HepG2 (cell line): ENCODE data around the gene ALG14. TPM values are rescaled to one million over a fixed set of nuclear protein-coding genes. Genes with fewer than 3 reads are reported as not detected.

Experiments used
- ATAC-seq: fragments of 200-7000 bp; cut with Tn5 transposase; 3 replicates; pipeline ENCODE4 v1.9.1; 2020; ENCODE audit warnings: mild to moderate bottlenecking, moderate library complexity
- BruUV-seq: library from RNA; stranded (reverse); fragments of 400-500 nt; replicated peaks from 2 replicates; lab custom pipeline; 2021; lab: Mats Ljungman, UMichigan
- CTCF ChIA-PET: fragments of 300-600 bp; formaldehyde crosslinking; extraction: SDS; loops from one replicate; lab custom pipeline; 2021; ENCODE audit warnings: low total read pairs, inconsistent platforms, low intra/inter-chr PET ratio; lab: Yijun Ruan, JAX
- POLR2A ChIA-PET: fragments of 350-600 bp; sonication (Branson Sonifier 250); formaldehyde crosslinking; loops from one replicate; lab custom pipeline; 2020; ENCODE audit warnings: antibody characterized with exemption, inconsistent platforms; lab: Yijun Ruan, JAX
- DNase-seq: peaks from one replicate; pipeline ENCODE4 v3.0.0-alpha.2; 2015; ENCODE audit warnings: low spot score
- FAIRE-seq: peaks from 3 replicates; lab custom pipeline; 2011; peaks lifted over from hg19 to GRCh38; lab: Jason Lieb, UNC
- H2AFZ ChIP-seq: one replicate; pipeline ENCODE4 v1.6.1; 2011; ENCODE audit warnings: low read length, inconsistent platforms
- H3K27ac ChIP-seq: fragments of 300-600 bp; 3 replicates; pipeline ENCODE4 v1.8.0; 2011; ENCODE audit warnings: mixed run types, mild to moderate bottlenecking, mixed read lengths, low read length, inconsistent platforms; ENCODE audit not compliant: insufficient read depth; ENCODE audit errors: extremely low read length
- H3K27me3 ChIP-seq, 2 experiments: fragments of 200-600 bp in 1 of 2; 2 replicates in 1 of 2; 3 replicates in 1 of 2; pipeline versions ENCODE4 v1.6.0 to v1.8.0; 2011; ENCODE audit warnings: low read length in 2 of 2, mild to moderate bottlenecking in 2 of 2, moderate library complexity in 2 of 2, inconsistent platforms in 1 of 2; ENCODE audit not compliant: insufficient read depth in 2 of 2, control insufficient read depth in 1 of 2
- H3K36me3 ChIP-seq, 2 experiments: fragments of 200-600 bp in 1 of 2; replicated peaks in 1 of 2; 2 replicates in 1 of 2; 3 replicates in 1 of 2; pipeline versions ENCODE4 v1.5.1 to v1.8.0; 2011; ENCODE audit warnings: low read length in 2 of 2, inconsistent platforms in 1 of 2; ENCODE audit not compliant: insufficient read depth in 2 of 2, control insufficient read depth in 1 of 2
- H3K4me1 ChIP-seq: 2 replicates; pipeline ENCODE4 v1.5.1; 2012; ENCODE audit warnings: low read length, inconsistent platforms; ENCODE audit not compliant: insufficient read depth
- H3K4me2 ChIP-seq: 2 replicates; pipeline ENCODE4 v1.6.0; 2011; ENCODE audit warnings: low read depth, low read length, inconsistent platforms
- H3K4me3 ChIP-seq, 3 experiments: fragments of 200-600 bp in 1 of 3; sonication (generic), shearing (Covaris generic) in 1 of 3; replicated peaks in 1 of 3; 2 replicates each; pipeline ENCODE4 v1.5.1; 2011 to 2016; ENCODE audit warnings: low read length in 3 of 3, inconsistent platforms in 2 of 3, low read depth in 2 of 3, mild to moderate bottlenecking in 2 of 3, control low read depth in 1 of 3, mixed read lengths in 1 of 3; ENCODE audit not compliant: insufficient read depth in 1 of 3
- H3K79me2 ChIP-seq: one replicate; pipeline ENCODE4 v1.6.1; 2011; ENCODE audit warnings: low read length, inconsistent platforms; ENCODE audit not compliant: insufficient read depth
- H3K9ac ChIP-seq: 2 replicates; pipeline ENCODE4 v1.6.0; 2011; ENCODE audit warnings: mild to moderate bottlenecking, low read depth, low read length, inconsistent platforms; ENCODE audit not compliant: insufficient read depth
- H3K9me3 ChIP-seq: 2 replicates; pipeline ENCODE4 v1.5.1; 2012; ENCODE audit warnings: mild to moderate bottlenecking, low read length
- H4K20me1 ChIP-seq: 2 replicates; pipeline ENCODE4 v1.6.0; 2011; ENCODE audit warnings: inconsistent platforms, mild to moderate bottlenecking, low read length, moderate library complexity; ENCODE audit not compliant: insufficient read depth
- BCL6 ChIP-seq: IDR thresholded peaks from 2 replicates; pipeline ENCODE4 v1.6.1; 2016; ENCODE audit warnings: missing genetic modification reagents, missing compliant biosample characterization
- CEBPG ChIP-seq: IDR thresholded peaks from 2 replicates; pipeline ENCODE4 v1.6.1; 2016
- CENPX ChIP-seq: sonication (generic); formaldehyde crosslinking; IDR thresholded peaks from 2 replicates; pipeline ENCODE4 v1.9.0; 2021; ENCODE audit warnings: mild to moderate bottlenecking, missing genetic modification reagents, moderate library complexity
- CHCHD3 ChIP-seq: sonication (generic); formaldehyde crosslinking; IDR thresholded peaks from 2 replicates; pipeline ENCODE4 v1.8.0; 2022; ENCODE audit warnings: mild to moderate bottlenecking, missing genetic modification reagents, moderate library complexity
- FOXA3 ChIP-seq: IDR thresholded peaks from 2 replicates; pipeline ENCODE4 v1.6.1; 2016; ENCODE audit warnings: missing genetic modification reagents, missing compliant biosample characterization
- FOXK1 ChIP-seq: sonication (generic); formaldehyde crosslinking; IDR thresholded peaks from 2 replicates; pipeline ENCODE4 v1.4.0; 2020; ENCODE audit warnings: low read depth, missing genetic modification reagents, borderline replicate concordance
- FOXP1 ChIP-seq, 2 experiments: fragments of 450-650 bp in 1 of 2; IDR thresholded peaks; 2 replicates each; pipeline ENCODE4 v1.6.1; 2017 to 2018; ENCODE audit warnings: antibody characterized with exemption in 1 of 2
- GATAD2A ChIP-seq: IDR thresholded peaks from 2 replicates; pipeline ENCODE4 v1.6.1; 2016
- IKZF1 ChIP-seq: fragments of 450-650 bp; IDR thresholded peaks from 2 replicates; pipeline ENCODE4 v1.7.1; 2016
- KLF16 ChIP-seq, 2 experiments: sonication (generic) in 1 of 2; formaldehyde crosslinking in 1 of 2; IDR thresholded peaks; 2 replicates each; pipeline versions ENCODE4 v1.6.1 to v1.8.0; 2016 to 2023; ENCODE audit warnings: missing genetic modification reagents in 2 of 2, missing compliant biosample characterization in 1 of 2
- KLF6 ChIP-seq: IDR thresholded peaks from 2 replicates; pipeline ENCODE4 v1.8.0; 2016; ENCODE audit warnings: missing biosample characterization, missing genetic modification reagents
- SMAD3 ChIP-seq: sonication (generic); formaldehyde crosslinking; IDR thresholded peaks from 2 replicates; pipeline ENCODE4 v1.4.0; 2020; ENCODE audit warnings: missing genetic modification reagents
- THAP11 ChIP-seq: IDR thresholded peaks from 2 replicates; pipeline ENCODE4 v1.6.1; 2016; ENCODE audit warnings: missing biosample characterization, missing genetic modification reagents
- ZNF883 ChIP-seq: sonication (generic); formaldehyde crosslinking; IDR thresholded peaks from 2 replicates; pipeline ENCODE4 v1.5.1; 2020; ENCODE audit warnings: mild to moderate bottlenecking, missing genetic modification reagents; ENCODE audit errors: not compliant biosample characterization
- WGBS: methylation state at CpG from one replicate; pipeline ENCODE4 v1.1.6; 2017; ENCODE audit warnings: low lambda C conversion rate; 5-methylcytosine and 5-hydroxymethylcytosine counted together
- in situ Hi-C: cut with HindIII; loops from 2 replicates; pipeline ENCODE4 v1.10.0; 2017; ENCODE audit warnings: low pct_unique_long_range_greater_than_20kb; ENCODE audit not compliant: extremely low pct_ligation_motif_present
- intact Hi-C: fragments of 100-400 bp; cut with micrococcal nuclease; formaldehyde crosslinking; loops from one replicate; pipeline ENCODE4 v1.10.0; 2022; ENCODE audit not compliant: unreplicated experiment
- polyA plus RNA-seq, 8 experiments: library from polyadenylated mRNA; depleted of rRNA in 3 of 8; stranded (reverse) in 7 of 8; unstranded in 1 of 8; fragments of >200 nt; fragmentation: Illumina TruSeq in 4 of 8; extraction: Trizol in 4 of 8; gene quantifications; 2 replicates each; pipeline versions ENCODE4 v1.2.1 to v1.2.3, GENCODE V29; 2011 to 2016; ENCODE audit warnings: low read depth in 4 of 8, missing spikeins in 1 of 8, mixed read lengths in 1 of 8; ENCODE audit not compliant: insufficient read depth in 1 of 8
- total RNA-seq, 5 experiments: library from RNA; depleted of rRNA; stranded (reverse); fragments of >200 nt; fragmentation: Illumina TruSeq; extraction: Trizol; gene quantifications; 2 replicates each; pipeline ENCODE4 v1.2.3, GENCODE V29; 2016; ENCODE audit warnings: low read depth in 1 of 5
- TF ChIP-seq, protein P1 (sequence below): sonication (generic); formaldehyde crosslinking; IDR thresholded peaks from 2 replicates; pipeline ENCODE4 v1.9.0; 2021; ENCODE audit warnings: missing genetic modification reagents, mild to moderate bottlenecking, borderline replicate concordance
- TF ChIP-seq, protein P2 (sequence below): sonication (generic); formaldehyde crosslinking; IDR thresholded peaks from 2 replicates; pipeline ENCODE4 v1.5.0; 2020; ENCODE audit warnings: missing genetic modification reagents
- TF ChIP-seq, protein P3 (sequence below), 2 experiments: sonication (generic) in 1 of 2; formaldehyde crosslinking in 1 of 2; IDR thresholded peaks; 2 replicates each; pipeline versions ENCODE4 v1.4.0 to v1.6.1; 2016 to 2020; ENCODE audit warnings: borderline replicate concordance in 1 of 2, low read depth in 1 of 2, mild to moderate bottlenecking in 1 of 2, missing genetic modification reagents in 1 of 2

ALG14 gene
- total and polyA plus RNA-seq, 2 of the 13 experiments (the other 11 are each of a cell fraction or from before 2014, with no cell fraction given), result 4.5 to 12.7 TPM

DNA sequence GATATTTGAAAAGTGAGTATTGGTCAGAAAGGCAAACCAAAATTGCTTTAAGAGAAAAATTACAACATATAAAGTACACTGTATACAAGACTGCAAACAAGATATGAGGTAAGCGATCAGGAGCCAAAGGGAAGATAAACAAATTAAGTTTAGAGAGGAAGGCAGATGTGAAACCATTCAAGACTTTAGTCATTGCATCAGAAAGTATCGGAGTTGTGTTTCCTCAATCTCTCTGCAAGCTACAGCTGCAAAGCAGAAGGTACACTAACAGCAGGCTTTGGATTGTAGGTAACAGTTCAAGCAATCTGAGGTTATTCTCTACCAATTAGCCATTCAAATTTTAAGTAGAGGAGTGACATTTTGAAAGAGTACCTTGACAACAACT, 23.1 kb upstream of the ALG14 start:
- CTCF ChIA-PET, result no interaction called here
- POLR2A ChIA-PET, result interaction anchor here (0.8 to 1.4 kb wide), 4 partner anchors 11 to 138 kb away, joined by 3 read pairs; partner anchors contain the start of gene ALG14
- 0 out of 4 replicates have a peak, but pooled peaks of 1 of the 2 experiments have one; percentile 21 for TF ChIP-seq KLF16 (CRISPR knock-in tag; IDR thresholded peaks at IDR 0.05)
- peak; percentile 43; the same call in 1 of the 2 replicates for TF ChIP-seq FOXA3 (CRISPR knock-in tag)
- peak; percentile 57 for TF ChIP-seq GATAD2A (CRISPR knock-in tag)
- 0 out of 2 replicates have a peak, but pooled peaks have one; percentile 33 for TF ChIP-seq KLF6 (CRISPR knock-in tag)
- TF ChIP-seq, protein P1, sequence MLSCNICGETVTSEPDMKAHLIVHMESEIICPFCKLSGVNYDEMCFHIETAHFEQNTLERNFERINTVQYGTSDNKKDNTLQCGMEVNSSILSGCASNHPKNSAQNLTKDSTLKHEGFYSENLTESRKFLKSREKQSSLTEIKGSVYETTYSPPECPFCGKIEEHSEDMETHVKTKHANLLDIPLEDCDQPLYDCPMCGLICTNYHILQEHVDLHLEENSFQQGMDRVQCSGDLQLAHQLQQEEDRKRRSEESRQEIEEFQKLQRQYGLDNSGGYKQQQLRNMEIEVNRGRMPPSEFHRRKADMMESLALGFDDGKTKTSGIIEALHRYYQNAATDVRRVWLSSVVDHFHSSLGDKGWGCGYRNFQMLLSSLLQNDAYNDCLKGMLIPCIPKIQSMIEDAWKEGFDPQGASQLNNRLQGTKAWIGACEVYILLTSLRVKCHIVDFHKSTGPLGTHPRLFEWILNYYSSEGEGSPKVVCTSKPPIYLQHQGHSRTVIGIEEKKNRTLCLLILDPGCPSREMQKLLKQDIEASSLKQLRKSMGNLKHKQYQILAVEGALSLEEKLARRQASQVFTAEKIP, result no peak
- TF ChIP-seq, protein P2, sequence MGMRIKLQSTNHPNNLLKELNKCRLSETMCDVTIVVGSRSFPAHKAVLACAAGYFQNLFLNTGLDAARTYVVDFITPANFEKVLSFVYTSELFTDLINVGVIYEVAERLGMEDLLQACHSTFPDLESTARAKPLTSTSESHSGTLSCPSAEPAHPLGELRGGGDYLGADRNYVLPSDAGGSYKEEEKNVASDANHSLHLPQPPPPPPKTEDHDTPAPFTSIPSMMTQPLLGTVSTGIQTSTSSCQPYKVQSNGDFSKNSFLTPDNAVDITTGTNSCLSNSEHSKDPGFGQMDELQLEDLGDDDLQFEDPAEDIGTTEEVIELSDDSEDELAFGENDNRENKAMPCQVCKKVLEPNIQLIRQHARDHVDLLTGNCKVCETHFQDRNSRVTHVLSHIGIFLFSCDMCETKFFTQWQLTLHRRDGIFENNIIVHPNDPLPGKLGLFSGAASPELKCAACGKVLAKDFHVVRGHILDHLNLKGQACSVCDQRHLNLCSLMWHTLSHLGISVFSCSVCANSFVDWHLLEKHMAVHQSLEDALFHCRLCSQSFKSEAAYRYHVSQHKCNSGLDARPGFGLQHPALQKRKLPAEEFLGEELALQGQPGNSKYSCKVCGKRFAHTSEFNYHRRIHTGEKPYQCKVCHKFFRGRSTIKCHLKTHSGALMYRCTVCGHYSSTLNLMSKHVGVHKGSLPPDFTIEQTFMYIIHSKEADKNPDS, result no peak
- 0 out of 2 replicates have a peak, but pooled peaks have one; percentile 13 for TF ChIP-seq BCL6 (CRISPR knock-in tag)
- TF ChIP-seq CHCHD3, result no peak
- TF ChIP-seq SMAD3, result 0 out of 2 replicates have a peak, but pooled peaks have one; percentile 12
- TF ChIP-seq CENPX (CRISPR knock-in tag), result no peak
- peak; percentile 72; the same call in 1 of the 2 replicates for TF ChIP-seq CEBPG (CRISPR knock-in tag)
- TF ChIP-seq FOXP1 (IDR thresholded peaks at IDR 0.05), result no peak
- TF ChIP-seq FOXP1 (CRISPR knock-in tag; IDR thresholded peaks at IDR 0.05), result peak; percentile 27
- no peak for TF ChIP-seq IKZF1
- TF ChIP-seq ZNF883, result no peak
- TF ChIP-seq FOXK1 (CRISPR knock-in tag), result 0 out of 2 replicates have a peak, but pooled peaks have one; percentile 13
- TF ChIP-seq THAP11 (CRISPR knock-in tag), result peak; percentile 13; the same call in 1 of the 2 replicates
- TF ChIP-seq, protein P3, sequence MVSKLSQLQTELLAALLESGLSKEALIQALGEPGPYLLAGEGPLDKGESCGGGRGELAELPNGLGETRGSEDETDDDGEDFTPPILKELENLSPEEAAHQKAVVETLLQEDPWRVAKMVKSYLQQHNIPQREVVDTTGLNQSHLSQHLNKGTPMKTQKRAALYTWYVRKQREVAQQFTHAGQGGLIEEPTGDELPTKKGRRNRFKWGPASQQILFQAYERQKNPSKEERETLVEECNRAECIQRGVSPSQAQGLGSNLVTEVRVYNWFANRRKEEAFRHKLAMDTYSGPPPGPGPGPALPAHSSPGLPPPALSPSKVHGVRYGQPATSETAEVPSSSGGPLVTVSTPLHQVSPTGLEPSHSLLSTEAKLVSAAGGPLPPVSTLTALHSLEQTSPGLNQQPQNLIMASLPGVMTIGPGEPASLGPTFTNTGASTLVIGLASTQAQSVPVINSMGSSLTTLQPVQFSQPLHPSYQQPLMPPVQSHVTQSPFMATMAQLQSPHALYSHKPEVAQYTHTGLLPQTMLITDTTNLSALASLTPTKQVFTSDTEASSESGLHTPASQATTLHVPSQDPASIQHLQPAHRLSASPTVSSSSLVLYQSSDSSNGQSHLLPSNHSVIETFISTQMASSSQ (IDR thresholded peaks at IDR 0.05; ENCODE audit: low read depth), result no peak
- TF ChIP-seq, protein P3 (CRISPR knock-in tag; IDR thresholded peaks at IDR 0.05; ENCODE audit: borderline replicate concordance), result no peak

More for the DNA sequence above, 23.1 kb upstream of the ALG14 start:
- ATAC-seq (peak; percentile 77), DNase-seq (no peak), FAIRE-seq (no peak)
- WGBS, result 4% methylated on average over 2 of the region's 2 CpGs
- peaks cover 24% of the 10 kb centered on the region for H3K4me1 ChIP-seq
- H3K27me3 ChIP-seq, result no peaks in the 10 kb centered on the region
- H3K9me3 ChIP-seq, result no peaks in the 10 kb centered on the region
- H4K20me1 ChIP-seq, result no peaks in the 10 kb centered on the region
- H2AFZ ChIP-seq, result peak overlapping the region; percentile 52
- H3K79me2 ChIP-seq, result no peaks in the 10 kb centered on the region
- H3K27ac ChIP-seq, result peak overlapping the region; percentile 27
- intact Hi-C loops (no loop called here), in situ Hi-C loops (no loop called here)
- BruUV-seq, result no TSS peak
- H3K36me3 ChIP-seq, result no peaks in the 10 kb centered on the region
- peak overlapping the region; percentile 60 for H3K4me2 ChIP-seq
- H3K9ac ChIP-seq, result peak overlapping the region; percentile 11; the same call in 1 of the 2 replicates
- peak overlapping the region in 2 of 3 experiments; percentile 12 to 24; a peak in 2 of 6 replicates for H3K4me3 ChIP-seq
